HL-60 (cell line): Measurements from ENCODE around the gene PELI2.

Experiments used
- DNase-seq, 2 experiments: peaks; one replicate each; pipeline ENCODE4 v3.0.0-alpha.2; 2010 to 2020; ENCODE audit warnings: low read depth in 1 of 2, low spot score in 1 of 2
- H3K27ac ChIP-seq: fragments of 250-450 bp; sonication (Bioruptor Pico); replicated peaks from 2 replicates; pipeline ENCODE4 v1.5.1; 2020; ENCODE audit warnings: mild to moderate bottlenecking, moderate library complexity
- H3K27me3 ChIP-seq: fragments of 250-450 bp; sonication (Bioruptor Pico); 2 replicates; pipeline ENCODE4 v1.5.1; 2021; ENCODE audit warnings: mild to moderate bottlenecking, moderate library complexity; ENCODE audit not compliant: insufficient read depth, poor library complexity, severe bottlenecking
- H3K4me3 ChIP-seq: replicated peaks from 2 replicates; pipeline ENCODE4 v1.5.1; 2011; ENCODE audit warnings: mild to moderate bottlenecking, control low read depth, low read length; ENCODE audit not compliant: insufficient read depth
- CTCF ChIP-seq: IDR thresholded peaks from one replicate; pipeline ENCODE4 v1.5.1; 2011; ENCODE audit warnings: low read length, control low read depth, inconsistent platforms; ENCODE audit not compliant: insufficient read depth
- GABPA ChIP-seq: IDR thresholded peaks from 2 replicates; pipeline ENCODE4 v1.6.1; 2012; ENCODE audit warnings: low read depth
- POLR2AphosphoS5 ChIP-seq: IDR thresholded peaks from 2 replicates; pipeline ENCODE4 v1.6.1; 2012; ENCODE audit warnings: low read depth
- REST ChIP-seq: IDR thresholded peaks from 2 replicates; pipeline ENCODE4 v1.6.1; 2012; ENCODE audit warnings: low read depth; ENCODE audit not compliant: insufficient replicate concordance
- SPI1 ChIP-seq: IDR thresholded peaks from 2 replicates; pipeline ENCODE4 v1.6.1; 2012; ENCODE audit warnings: low read depth, mild to moderate bottlenecking, borderline replicate concordance

Gene PELI2

GRCh38 chr14:56271970-56272369 is 153.8 kb downstream of the PELI2 start:
- H3K27me3 ChIP-seq, result no peaks in the 10 kb centered on the region
- no peak overlapping the region for H3K4me3 ChIP-seq
- H3K27ac ChIP-seq, result no peak overlapping the region
- DNase-seq, result no peak
- TF ChIP-seq SPI1 (no peak), POLR2AphosphoS5 (no peak), GABPA (no peak), CTCF (no peak)

- no peak for DNase-seq
- H3K27me3 ChIP-seq, result no peaks in the 10 kb centered on the region
- H3K27ac ChIP-seq, result no peak overlapping the region
- H3K4me3 ChIP-seq, result no peak overlapping the region
- TF ChIP-seq GABPA (no peak), POLR2AphosphoS5 (no peak), SPI1 (no peak), REST (no peak), CTCF (no peak)
Observed at GRCh38 chr14:56273155-56273554, 154.9 kb downstream of the PELI2 start.

GRCh38 chr14:56273951-56274350 is 155.7 kb downstream of the PELI2 start:
- Histone ChIP-seq H3K27ac (no peak overlapping the region), H3K27me3 (no peaks in the 10 kb centered on the region), H3K4me3 (no peak overlapping the region)
- no peak for DNase-seq
- no peak for TF ChIP-seq POLR2AphosphoS5
- no peak for TF ChIP-seq REST
- no peak for TF ChIP-seq CTCF
- TF ChIP-seq GABPA, result no peak
- no peak for TF ChIP-seq SPI1

GRCh38 chr14:56274556-56274955 is 156.3 kb downstream of the PELI2 start:
- H3K27me3 ChIP-seq, result no peaks in the 10 kb centered on the region
- H3K27ac ChIP-seq, result no peak overlapping the region
- H3K4me3 ChIP-seq, result no peak overlapping the region
- no peak for DNase-seq
- TF ChIP-seq POLR2AphosphoS5, result no peak
- no peak for TF ChIP-seq CTCF
- no peak for TF ChIP-seq REST
- TF ChIP-seq SPI1, result no peak
- TF ChIP-seq GABPA, result no peak
